HT1080 (cell line): ENCODE results near the gene SLF2. TPM values are rescaled to one million over a fixed set of nuclear protein-coding genes. Genes with fewer than 3 reads are reported as not detected.
A peak's percentile ranks its signal among the peaks of the same experiment; 100 is the strongest.
"Not testable (repeated sequence)": the region's sequence is repeated elsewhere in the genome, so short reads cannot be mapped to it uniquely, and the experiment has no call there.

Source experiments
- DNase-seq: peaks from one replicate; pipeline ENCODE4 v3.0.0-alpha.2; 2015; ENCODE audit warnings: low read depth
- total RNA-seq: library from RNA; depleted of rRNA; stranded (reverse); fragments of >200 nt; shearing (Covaris generic); gene quantifications from 2 replicates; pipeline ENCODE4 v1.2.3, GENCODE V29; 2014

The SLF2 gene
- total RNA-seq, 1 experiment from 2014 or later: 17.4 TPM

DNA sequence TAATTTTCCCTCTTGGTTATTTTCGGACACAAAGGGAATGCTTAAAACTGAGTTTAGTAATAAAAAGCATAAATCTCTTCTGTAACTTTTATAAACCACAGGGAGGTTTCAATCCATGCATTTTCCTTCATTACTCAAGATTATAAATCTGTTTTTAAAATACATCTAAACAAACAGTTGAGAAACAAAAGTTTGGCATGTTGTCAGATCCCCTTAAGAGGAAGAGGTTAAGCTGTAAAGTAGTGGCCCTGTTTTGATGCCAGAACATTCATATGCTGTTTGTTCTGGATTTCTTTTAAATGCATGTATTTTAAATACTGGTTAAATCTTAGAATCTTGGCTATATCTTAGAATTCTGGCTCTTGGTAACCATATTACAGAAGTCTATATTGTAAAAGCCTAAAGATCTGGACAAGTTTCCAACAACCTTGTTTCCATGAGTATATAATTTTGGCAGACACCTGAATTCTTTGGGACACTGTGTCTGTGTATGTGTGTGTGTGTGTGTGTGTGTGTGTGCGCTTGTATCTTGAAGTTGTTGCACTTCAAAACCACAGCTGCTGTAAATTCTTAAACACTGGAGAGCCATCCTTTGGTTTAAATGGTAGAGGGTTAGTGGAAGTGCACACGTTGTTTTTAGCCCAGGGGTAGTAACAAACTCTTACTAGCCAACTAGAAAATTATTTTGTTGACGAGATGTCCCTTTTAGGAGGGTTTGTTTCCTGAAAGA is 49.8 kb downstream of the SLF2 start:
- DNase-seq: no peak

DNA sequence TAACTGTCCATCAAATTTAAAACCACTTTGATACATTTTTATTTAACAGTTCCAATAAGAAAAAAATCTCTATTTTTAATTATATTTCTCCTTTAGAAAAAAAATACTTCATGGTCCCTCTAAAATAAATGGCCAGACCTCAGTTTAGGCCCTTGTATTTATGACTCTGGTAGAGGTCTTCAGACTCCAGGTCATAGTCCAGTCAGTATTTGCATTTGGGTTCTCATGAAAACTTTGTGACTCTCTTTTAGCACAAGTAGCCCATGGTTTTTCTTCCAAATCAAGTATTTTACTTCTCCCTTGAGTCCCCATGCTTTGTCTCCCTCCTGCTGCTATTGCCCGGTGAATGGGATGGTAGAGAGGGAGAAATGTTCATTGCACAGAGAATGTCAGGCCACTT is 51.1 kb downstream of the SLF2 start:
- no peak for DNase-seq

DNA sequence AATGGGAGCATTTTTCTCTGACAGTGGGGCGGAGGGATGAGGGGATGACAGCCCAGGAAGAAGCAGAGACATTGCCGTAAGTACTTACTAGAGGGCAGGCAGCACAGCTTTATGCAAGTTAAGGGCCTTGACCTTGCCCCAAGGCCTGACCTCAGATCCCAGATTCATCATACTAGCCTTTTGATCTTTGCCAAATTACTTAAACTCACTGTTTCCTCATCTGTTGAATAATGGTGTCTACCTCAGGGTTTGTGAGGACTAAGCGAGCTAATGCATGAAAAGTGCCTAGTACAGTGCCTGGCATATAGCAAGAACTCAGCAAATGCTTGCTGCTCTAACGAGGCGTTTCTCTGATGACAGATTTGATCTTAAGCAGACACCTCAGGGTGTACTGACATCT is 53.1 kb downstream of the SLF2 start:
- DNase-seq: no peak

DNA sequence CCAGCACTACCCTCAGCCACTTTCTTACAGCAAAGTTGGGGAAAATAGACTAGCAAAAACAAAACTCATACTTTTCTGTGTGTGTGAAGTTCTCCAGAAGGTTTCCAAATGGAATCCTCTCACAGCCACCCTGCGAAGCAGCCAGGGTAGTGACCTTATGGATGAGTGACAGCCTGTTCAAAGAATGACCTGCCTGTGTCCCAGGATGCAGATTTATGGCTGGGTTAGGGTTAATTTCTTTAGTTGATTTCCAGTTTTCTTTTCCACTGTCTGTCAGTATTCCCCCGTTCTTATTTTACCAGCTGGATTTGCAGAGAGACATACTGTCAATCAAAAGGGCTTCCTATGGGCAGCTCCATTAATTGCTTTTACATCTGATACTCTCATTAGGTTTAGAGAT is 54.1 kb downstream of the SLF2 start:
- DNase-seq: no peak

GRCh38 chr10:100967332-100967731 is 54.6 kb downstream of the SLF2 start:
- DNase-seq: no peak

- no peak for DNase-seq
Measured at GRCh38 chr10:100968062-100968736, 55.4 kb downstream of the SLF2 start.

- DNase-seq: no peak
Measured at GRCh38 chr10:100968863-100969186, 56.1 kb downstream of the SLF2 start.

GRCh38 chr10:100969187-100970075 is 56.7 kb downstream of the SLF2 start, which contains the start of gene SEMA4G:
Gene SEMA4G, plus strand, starts transcription at chr10:100969504. Its CDS starts 3,409 bp downstream, at chr10:100972913.
- peak; percentile 31 for DNase-seq

DNA sequence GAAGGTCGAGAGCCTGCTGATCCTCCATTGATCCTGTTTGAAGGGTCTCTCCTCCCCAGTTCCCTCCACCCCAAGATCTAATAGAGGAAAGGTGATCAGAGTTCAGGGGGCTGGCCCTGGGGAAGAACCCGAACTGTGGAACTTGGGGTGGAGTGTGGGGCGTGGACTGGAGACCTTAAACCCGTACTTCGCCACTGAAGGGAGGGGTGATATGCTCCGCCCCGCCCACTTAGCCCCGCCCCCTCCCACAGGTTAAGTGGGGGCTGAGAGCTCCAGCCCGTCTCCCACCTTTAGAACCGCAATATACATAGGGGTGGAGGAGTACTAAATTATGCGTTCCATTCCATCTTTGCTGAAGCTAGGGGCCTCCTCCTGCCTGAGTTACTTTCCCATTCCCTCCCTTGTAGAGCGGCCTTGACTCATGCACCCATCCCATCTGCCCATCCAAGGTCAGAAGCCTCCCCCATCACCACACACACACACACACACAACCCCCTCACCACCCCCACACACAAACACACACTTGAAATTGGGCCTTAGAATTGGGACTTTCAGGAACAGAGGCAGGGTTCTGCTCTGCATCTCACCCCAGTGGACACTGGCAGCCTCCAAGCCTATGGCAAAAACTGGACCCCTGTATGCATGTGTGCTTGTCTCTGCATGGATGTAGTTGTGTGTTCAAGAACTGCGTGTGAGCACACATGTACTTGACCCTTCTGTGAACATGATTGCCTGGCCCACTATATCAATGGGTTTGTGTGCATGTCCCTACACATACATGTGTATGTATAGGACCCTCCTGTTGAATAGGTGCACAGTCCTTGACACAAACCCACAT is 57.5 kb downstream of the SLF2 start:
- no peak for DNase-seq

GRCh38 chr10:100970914-100971811 is 58.4 kb downstream of the SLF2 start:
- no peak for DNase-seq

- no peak for DNase-seq
Measured at GRCh38 chr10:100972115-100972903, 59.5 kb downstream of the SLF2 start.

GRCh38 chr10:100972904-100973535 is 60.3 kb downstream of the SLF2 start:
- DNase-seq: no peak

DNA sequence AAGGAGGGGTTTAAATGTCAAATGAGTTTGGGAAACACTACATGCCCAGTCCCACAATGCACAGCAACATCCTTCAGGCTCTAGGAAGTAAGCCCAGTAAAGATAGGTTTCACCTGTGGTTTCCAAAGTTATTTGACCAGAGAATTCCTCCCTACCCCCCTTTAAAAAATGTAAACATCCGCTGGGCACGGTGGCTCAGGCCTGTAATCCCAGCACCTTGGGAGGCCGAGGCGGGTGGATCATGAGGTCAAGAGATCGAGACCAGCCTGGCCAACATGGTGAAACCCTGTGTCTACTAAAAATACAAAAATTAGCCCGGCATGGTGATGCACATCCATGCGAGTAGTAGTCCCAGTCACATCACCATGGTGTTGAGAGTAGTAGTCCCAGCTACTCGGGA is 62.6 kb downstream of the SLF2 start:
- DNase-seq: not testable (repeated sequence)

GRCh38 chr10:100976906-100977305 is 64.1 kb downstream of the SLF2 start:
- DNase-seq: no peak

GRCh38 chr10:100977436-100977835 is 64.7 kb downstream of the SLF2 start:
- DNase-seq: no peak

- no peak for DNase-seq
Measured at GRCh38 chr10:100978121-100978900, 65.5 kb downstream of the SLF2 start.

- DNase-seq: no peak
Measured at GRCh38 chr10:100978901-100979195, 66.1 kb downstream of the SLF2 start.

- no peak for DNase-seq
Measured at GRCh38 chr10:100979791-100980272, 67.1 kb downstream of the SLF2 start.
